ENCODE results near the gene FCHO2. TPM values are rescaled to one million over a fixed set of nuclear protein-coding genes. Genes with fewer than 3 reads are reported as not detected.

The FCHO2 gene
- total and polyA plus RNA-seq, 10 of the 15 experiments (the other 5 are each of a cell fraction or from before 2014, with no cell fraction given): 0.05 to 1.4 (median 0.18) TPM

- CTCF ChIA-PET: no interaction called here
- no peak for FAIRE-seq
Observed at GRCh38 chr5:72920690-72921502, 34.9 kb upstream of the FCHO2 start.

GRCh38 chr5:72921886-72922285 lies 34.0 kb upstream of the FCHO2 start:
- no peak overlapping the region for H3K27ac ChIP-seq (ENCODE audit: control insufficient read depth, insufficient read depth)
- no peaks in the 10 kb centered on the region for H3K27me3 ChIP-seq (replicated peaks in 1 of 2; ENCODE audit: control insufficient read depth in 2 of 2, insufficient read depth in 2 of 2, low read length in 1 of 2)
- SMC1A ChIA-PET (ENCODE audit: uncharacterized antibody, unreplicated experiment): no interaction called here
- H3K4me2 ChIP-seq (ENCODE audit: control insufficient read depth, insufficient read depth): no peak overlapping the region
- RAD21 ChIA-PET (ENCODE audit: unreplicated experiment): no interaction called here
- CTCF ChIA-PET: interaction anchor here (0.6 kb wide), 1 partner anchor 166 kb away, joined by 3 read pairs; no protein-coding TSS in a partner anchor
- H3K9me3 ChIP-seq (replicated peaks; ENCODE audit: control insufficient read depth, insufficient read depth, low read length): no peaks in the 10 kb centered on the region
- no TSS peak for BruUV-seq (replicated peaks)
- no peak overlapping the region for H2AFZ ChIP-seq (ENCODE audit: control insufficient read depth, low read depth, low read length)
- in situ Hi-C loops (cut with MboI) (no loop called here), intact Hi-C loops (cut with micrococcal nuclease; ENCODE audit: unreplicated experiment) (no loop called here)
- DNase-seq (ENCODE audit: low read depth, low spot score) (no peak), FAIRE-seq (no peak), ATAC-seq (no peak)
- H3K4me1 ChIP-seq (ENCODE audit: control insufficient read depth, insufficient read depth, low read length): no peaks in the 10 kb centered on the region
- H4K20me1 ChIP-seq (ENCODE audit: control insufficient read depth, insufficient read depth): no peaks in the 10 kb centered on the region; the same call in 1 of the 2 replicates
- WGBS (ENCODE audit: insufficient coverage, insufficient replicate concordance, low lambda C conversion rate, missing lambda C conversion rate): 96% methylated on average over 2 of the region's 2 CpGs
- H3K4me3 ChIP-seq: no peak overlapping the region
- H3K79me2 ChIP-seq (ENCODE audit: control insufficient read depth, insufficient read depth, low read length): no peaks in the 10 kb centered on the region
- POLR2A ChIA-PET: no interaction called here
- H3K36me3 ChIP-seq (ENCODE audit: control insufficient read depth in 2 of 2, insufficient read depth in 2 of 2, low read length in 1 of 2): no peaks in the 10 kb centered on the region
- no peak overlapping the region for H3K9ac ChIP-seq (ENCODE audit: control insufficient read depth, insufficient read depth, low read length)
- TF ChIP-seq POLR2A (IDR thresholded peaks at IDR 0.05; ENCODE audit: low read depth, low read length) (no peak), MYB (IDR thresholded peaks at IDR 0.05; ENCODE audit: borderline replicate concordance, low read depth, low read length) (no peak), MTA2 (IDR thresholded peaks at IDR 0.05; ENCODE audit: low read depth) (no peak), NFXL1 (IDR thresholded peaks at IDR 0.05; ENCODE audit: borderline replicate concordance) (no peak), SPI1 (IDR thresholded peaks at IDR 0.05; ENCODE audit: borderline replicate concordance, insufficient read depth, low read depth, low read length) (no peak), NBN (IDR thresholded peaks at IDR 0.05) (no peak), SRF (IDR thresholded peaks at IDR 0.05; ENCODE audit: low read depth in 2 of 2, low read length in 2 of 2) (no peak), BACH1 (IDR thresholded peaks at IDR 0.05; ENCODE audit: borderline replicate concordance) (no peak), EZH2 (IDR thresholded peaks at IDR 0.05; ENCODE audit: borderline replicate concordance, control insufficient read depth, low read depth, low read length) (no peak), ZNF217 (IDR thresholded peaks at IDR 0.05) (no peak), ZBTB4 (CRISPR knock-in tag; IDR thresholded peaks at IDR 0.05) (no peak), ZNF384 (IDR thresholded peaks at IDR 0.05; ENCODE audit: borderline replicate concordance, low read depth, low read length) (no peak), MAX (IDR thresholded peaks at IDR 0.05; ENCODE audit: low read depth, low read length) (no peak)

More at GRCh38 chr5:72920690-72921502, 34.9 kb upstream of the FCHO2 start:
- no TSS peak for BruUV-seq (replicated peaks)
- no peak overlapping the region for H3K27ac ChIP-seq (ENCODE audit: control insufficient read depth, insufficient read depth)
- H3K9ac ChIP-seq (ENCODE audit: control insufficient read depth, insufficient read depth, low read length): no peak overlapping the region
- intact Hi-C loops (cut with micrococcal nuclease; ENCODE audit: unreplicated experiment) (no loop called here), in situ Hi-C loops (cut with MboI) (no loop called here)
- H3K27me3 ChIP-seq (replicated peaks in 1 of 2; ENCODE audit: control insufficient read depth in 2 of 2, insufficient read depth in 2 of 2, low read length in 1 of 2): no peaks in the 10 kb centered on the region
- no peaks in the 10 kb centered on the region; the same call in 1 of the 2 replicates for H4K20me1 ChIP-seq (ENCODE audit: control insufficient read depth, insufficient read depth)
- TF ChIP-seq EED (IDR thresholded peaks at IDR 0.05; ENCODE audit: low read depth) (no peak), MYB (IDR thresholded peaks at IDR 0.05; ENCODE audit: borderline replicate concordance, low read depth, low read length) (no peak), CREM (IDR thresholded peaks at IDR 0.05; ENCODE audit: low read depth) (no peak), RAD21 (IDR thresholded peaks at IDR 0.05; ENCODE audit: insufficient read depth, low read depth, low read length) (peak; percentile 31; the same call in 1 of the 2 replicates)
- H3K9me3 ChIP-seq (replicated peaks; ENCODE audit: control insufficient read depth, insufficient read depth, low read length): no peaks in the 10 kb centered on the region
- DNase-seq (ENCODE audit: low read depth, low spot score) (no peak), ATAC-seq (peak; percentile 35; the same call in 1 of the 3 replicates)
- no peak overlapping the region for H3K4me3 ChIP-seq
- H3K4me2 ChIP-seq (ENCODE audit: control insufficient read depth, insufficient read depth): no peak overlapping the region
- 26% methylated on average over 4 of the region's 4 CpGs for WGBS (ENCODE audit: insufficient coverage, insufficient replicate concordance, low lambda C conversion rate, missing lambda C conversion rate)
- no peaks in the 10 kb centered on the region for H3K4me1 ChIP-seq (ENCODE audit: control insufficient read depth, insufficient read depth, low read length)
- no peaks in the 10 kb centered on the region for H3K79me2 ChIP-seq (ENCODE audit: control insufficient read depth, insufficient read depth, low read length)
- SMC1A ChIA-PET (ENCODE audit: uncharacterized antibody, unreplicated experiment): no interaction called here
- RAD21 ChIA-PET (ENCODE audit: unreplicated experiment): interaction anchor here (0.7 kb wide), 1 partner anchor 346 kb away, joined by 3 read pairs; no protein-coding TSS in a partner anchor
- H2AFZ ChIP-seq (ENCODE audit: control insufficient read depth, low read depth, low read length): no peak overlapping the region
- POLR2A ChIA-PET: no interaction called here
- H3K36me3 ChIP-seq (ENCODE audit: control insufficient read depth in 2 of 2, insufficient read depth in 2 of 2, low read length in 1 of 2): no peaks in the 10 kb centered on the region

All from GM12878 (cell line).